Stomach (tissue), 9 donors: ENCODE data around the gene POLR3G. TPM values are rescaled to one million over a fixed set of nuclear protein-coding genes. Genes with fewer than 3 reads are reported as not detected.

Source experiments
- DNase-seq, 2 donors: peaks; one replicate each; pipeline versions ENCODE4 v3.0.0 to v3.0.0-alpha.2; 2013 to 2019
- H3K27ac ChIP-seq, 5 donors: fragments of 200-600 bp in 4 of 5; sonication (generic) in 4 of 5; one replicate each; pipeline ENCODE4 v1.5.1; 2013 to 2019; ENCODE audit warnings: mild to moderate bottlenecking in 1 of 5, moderate library complexity in 1 of 5
- H3K27me3 ChIP-seq, 3 donors: fragments of 200-600 bp; sonication (generic); one replicate each; pipeline ENCODE4 v1.5.1; 2017 to 2019; ENCODE audit warnings: mixed run types in 1 of 3
- H3K36me3 ChIP-seq, 4 donors: fragments of 200-600 bp; sonication (generic); 1 replicate in 3 of 4; 2 replicates in 1 of 4; pipeline ENCODE4 v1.5.1; 2016 to 2019
- H3K4me1 ChIP-seq, 4 donors: fragments of 200-600 bp; sonication (generic); one replicate each; pipeline ENCODE4 v1.5.1; 2016 to 2019
- H3K4me3 ChIP-seq, 4 donors: fragments of 200-600 bp; sonication (generic) in 3 of 4; one replicate each; pipeline ENCODE4 v1.5.1; 2016 to 2019; ENCODE audit warnings: mild to moderate bottlenecking in 1 of 4
- H3K9me3 ChIP-seq, 4 donors: fragments of 200-600 bp; sonication (generic); one replicate each; pipeline ENCODE4 v1.5.1; 2016 to 2019
- CTCF ChIP-seq, 7 experiments: fragments of 450-650 bp in 4 of 7; fragments of 200-600 bp in 3 of 7; sonication (generic) in 3 of 7; IDR thresholded peaks; one replicate each; pipeline ENCODE4 v1.5.1; 2016 to 2019; ENCODE audit warnings: antibody characterized with exemption in 7 of 7, control low read depth in 2 of 7, mild to moderate bottlenecking in 1 of 7
- EP300 ChIP-seq: sonication (generic); formaldehyde crosslinking; IDR thresholded peaks from one replicate; pipeline ENCODE4 v1.6.1; 2017; ENCODE audit warnings: antibody characterized with exemption
- POLR2A ChIP-seq, 4 donors: fragments of 450-650 bp; IDR thresholded peaks; one replicate each; pipeline ENCODE4 v1.6.1; 2016; ENCODE audit warnings: antibody characterized with exemption in 4 of 4, control low read depth in 2 of 4, mild to moderate bottlenecking in 1 of 4, moderate library complexity in 1 of 4
- POLR2AphosphoS5 ChIP-seq, 3 donors: sonication (generic); formaldehyde crosslinking; IDR thresholded peaks; one replicate each; pipeline ENCODE4 v1.6.1; 2016; ENCODE audit warnings: antibody characterized with exemption in 3 of 3
- WGBS, 5 donors: extraction: QIAGEN DNeasy Blood & Tissue Kit in 3 of 5; methylation state at CpG; one replicate each; pipeline versions ENCODE4 v1.1.5 to v1.1.7; 2013 to 2018; 5-methylcytosine and 5-hydroxymethylcytosine counted together
- intact Hi-C: fragments of 100-400 bp; cut with DNase I; formaldehyde crosslinking; loops from one replicate; pipeline ENCODE4 v1.15.1; 2023; ENCODE audit warnings: low total_unique reads
- polyA plus RNA-seq, 3 donors: library from polyadenylated mRNA; stranded (reverse); fragments of 200-250 nt; gene quantifications; one replicate each; pipeline ENCODE4 v1.2.3, GENCODE V29; 2013
- total RNA-seq, 5 donors: library from RNA; depleted of rRNA; stranded (reverse); fragments of >200 nt; gene quantifications; one replicate each; pipeline versions ENCODE4 v1.1.0 to v1.2.3, GENCODE V29; 2014 to 2016
- donor health status: healthy with polysubstance abuse.
- donor health status: Bipolar disorder and iron deficiency.
- donor health status: healthy.

POLR3G gene
- total and polyA plus RNA-seq, 8 donors: 0.31 to 2.4 (median 1.0) TPM; not detected in 4

DNA sequence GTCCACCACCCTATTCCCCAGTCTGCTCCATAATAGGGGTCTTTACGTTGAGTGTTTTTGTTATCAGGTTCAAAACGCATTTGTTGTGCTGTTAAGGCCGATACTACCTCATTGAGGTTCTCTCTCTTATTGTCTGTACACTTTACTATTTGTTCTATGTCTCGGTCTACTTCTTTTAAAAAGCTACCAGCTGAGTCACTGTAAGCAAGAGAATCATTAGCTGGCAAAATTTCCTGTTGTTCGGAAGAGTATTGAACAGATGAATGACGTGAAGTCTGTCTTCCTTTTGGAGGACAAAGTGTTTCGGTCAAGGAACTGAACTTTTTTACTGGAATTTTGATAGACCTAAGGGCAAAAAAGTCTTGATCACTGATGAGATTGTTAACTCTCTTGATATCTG, 44.4 kb downstream of the POLR3G start:
- peaks cover 4 to 57% (median 51%) of the 10 kb centered on the region in 4 donors for H3K36me3 ChIP-seq
- WGBS, 5 donors: 92 to 95% (median 94%) methylated on average over 7 of the region's 7 CpGs
- intact Hi-C loops: no loop called here

GRCh38 chr5:90528601-90529193, 54.0 kb downstream of the POLR3G start:
- DNase-seq: no peak
- 2 to 4% (median 2%) methylated on average over 18 of the region's 18 CpGs for WGBS, 5 donors
- H3K9me3 ChIP-seq: no peaks in the 10 kb centered on the region
- peaks cover 0 to 19% (median 14%) of the 10 kb centered on the region in 4 donors for H3K36me3 ChIP-seq
- peak overlapping the region; percentile 91 to 95 (median 94) for H3K27ac ChIP-seq
- TF ChIP-seq CTCF (IDR thresholded peaks at IDR 0.05): no peak
- no peak for TF ChIP-seq EP300
- TF ChIP-seq POLR2A (IDR thresholded peaks at IDR 0.05): no peak
- TF ChIP-seq POLR2AphosphoS5 (IDR thresholded peaks at IDR 0.05): no peak
- intact Hi-C loops: no loop called here
- peak overlapping the region; percentile 66 to 91 (median 76) for H3K4me3 ChIP-seq
- H3K4me1 ChIP-seq: peaks cover 17 to 41% (median 35%) of the 10 kb centered on the region in 4 donors
- H3K27me3 ChIP-seq: peaks cover 0 to 19% (median 2%) of the 10 kb centered on the region in 3 donors

More for the DNA sequence above, 44.4 kb downstream of the POLR3G start:
- H3K27ac ChIP-seq: no peak overlapping the region
- H3K9me3 ChIP-seq: no peaks in the 10 kb centered on the region
- no peak for DNase-seq
- no peaks in the 10 kb centered on the region for H3K27me3 ChIP-seq
- H3K4me1 ChIP-seq: peaks cover 0 to 2% (median under 1%) of the 10 kb centered on the region in 4 donors
- TF ChIP-seq CTCF (IDR thresholded peaks at IDR 0.05) (no peak), EP300 (no peak), POLR2AphosphoS5 (IDR thresholded peaks at IDR 0.05) (no peak)
- no peak overlapping the region for H3K4me3 ChIP-seq

GRCh38 chr5:90529194-90529938, 54.7 kb downstream of the POLR3G start, which contains the start of gene LYSMD3:
Gene LYSMD3 (minus strand): TSS chr5:90529584. CDS start chr5:90525289, 4,295 bp downstream.
- 0 to 1% (median 1%) methylated on average over 24 to 64 of the region's 64 CpGs for WGBS, 5 donors
- peaks cover 0 to 26% (median 6%) of the 10 kb centered on the region in 3 donors for H3K27me3 ChIP-seq
- peak; percentile 98 to 99 for DNase-seq
- H3K27ac ChIP-seq: peak within 1 kb of the TSS; percentile 91 to 95 (median 94)
- no peaks in the 10 kb centered on the region for H3K9me3 ChIP-seq
- peaks cover 0 to 12% (median 7%) of the 10 kb centered on the region in 4 donors for H3K36me3 ChIP-seq
- peak within 1 kb of the TSS; percentile 66 to 91 (median 76) for H3K4me3 ChIP-seq
- intact Hi-C loops: no loop called here
- peaks cover 17 to 41% (median 35%) of the 10 kb centered on the region in 4 donors for H3K4me1 ChIP-seq
- peak; percentile 97 to 99 (median 99) for TF ChIP-seq POLR2AphosphoS5 (IDR thresholded peaks at IDR 0.05)
- no peak for TF ChIP-seq EP300
- peak in 2 of 4 donors; percentile 78 to 79 for TF ChIP-seq POLR2A (IDR thresholded peaks at IDR 0.05)
- TF ChIP-seq CTCF (IDR thresholded peaks at IDR 0.05): no peak

GRCh38 chr5:90529939-90530677, 55.4 kb downstream of the POLR3G start:
- 2 to 6% (median 4%) methylated on average over 10 to 13 of the region's 13 CpGs for WGBS, 5 donors
- Histone ChIP-seq H3K36me3 (peaks cover 0 to 5% (median under 1%) of the 10 kb centered on the region in 4 donors), H3K4me3 (peak overlapping the region; percentile 66 to 91 (median 76)), H3K27ac (peak overlapping the region; percentile 87 to 95 (median 94)), H3K9me3 (no peaks in the 10 kb centered on the region), H3K4me1 (peaks cover 17 to 41% (median 35%) of the 10 kb centered on the region in 4 donors), H3K27me3 (peaks cover 0 to 27% (median 6%) of the 10 kb centered on the region in 3 donors)
- intact Hi-C loops: loop anchor here (5.0 kb wide), 1 partner anchor 93 kb away; no protein-coding TSS in a partner anchor
- peak; percentile 57 to 91 for DNase-seq
- TF ChIP-seq CTCF (IDR thresholded peaks at IDR 0.05): peak in 5 of 7 experiments; percentile 54 to 75 (median 56)
- no peak for TF ChIP-seq EP300
- no peak for TF ChIP-seq POLR2A (IDR thresholded peaks at IDR 0.05)
- TF ChIP-seq POLR2AphosphoS5 (IDR thresholded peaks at IDR 0.05): peak in 1 of 3 donors; percentile 12
